ENCODE measurements around the gene ZDHHC11B.
"Not testable (repeated sequence)": the region's sequence is repeated elsewhere in the genome, so short reads cannot be mapped to it uniquely, and the experiment has no call there.

- TF ChIP-seq CTCF (conservative IDR thresholded peaks at IDR 0.05 in 1 of 2, IDR thresholded peaks at IDR 0.05 in 1 of 2; ENCODE audit: extremely low read depth in 1 of 2, insufficient read depth in 1 of 2, low read depth in 1 of 2, low read length in 2 of 2); EZH2 (IDR thresholded peaks at IDR 0.05; ENCODE audit: borderline replicate concordance, low read length): not testable (repeated sequence)
Measured at GRCh38 chr5:772931-773330, 11.6 kb downstream of the ZDHHC11B start.

Measured in mammary epithelial cell (primary cell).